Activated T-helper 1 cell treated with anti-CD3 and anti-CD28 coated beads, Interleukin-12 subunit alpha, Interleukin-12 subunit beta, Interleukin-2, Interleukin-4 antibody, amounts not matched to agents 30 ng/mL and 10 ng/mL and 1 ng/mL, durations not matched to agents 14 hours and 24 hours and 36 hours (primary cell): ENCODE data around the gene BBC3. TPM values are rescaled to one million over a fixed set of nuclear protein-coding genes. Genes with fewer than 3 reads are reported as not detected.

ENCODE experiments used
- DNase-seq: peaks from one replicate; pipeline ENCODE4 v3.0.0; 2021; ENCODE audit warnings: low spot score
- H3K27ac Mint-ChIP-seq: one replicate; pipeline ENCODE4 v1.8.0; 2021; ENCODE audit warnings: mild to moderate bottlenecking, mixed read lengths
- H3K27me3 Mint-ChIP-seq: one replicate; pipeline ENCODE4 v1.8.0; 2022; ENCODE audit warnings: mild to moderate bottlenecking, moderate library complexity, mixed read lengths; ENCODE audit not compliant: insufficient read depth
- H3K36me3 Mint-ChIP-seq: one replicate; pipeline ENCODE4 v1.8.0; 2021; ENCODE audit warnings: low read depth, mixed read lengths
- H3K4me1 Mint-ChIP-seq: one replicate; pipeline ENCODE4 v1.8.0; 2021; ENCODE audit warnings: low read depth, mixed read lengths
- H3K4me3 Mint-ChIP-seq: one replicate; pipeline ENCODE4 v1.8.0; 2021; ENCODE audit warnings: mild to moderate bottlenecking, moderate library complexity, mixed read lengths
- H3K9me3 Mint-ChIP-seq: one replicate; pipeline ENCODE4 v1.8.0; 2021; ENCODE audit warnings: mixed read lengths
- intact Hi-C: fragments of 100-400 bp; cut with micrococcal nuclease; formaldehyde crosslinking; loops from one replicate; pipeline ENCODE4 v1.15.1; 2024
- total RNA-seq: library from RNA; stranded (reverse); gene quantifications from 2 replicates; pipeline ENCODE4 v1.2.3, GENCODE V29; 2022

Gene BBC3
- total RNA-seq, 1 donor from 2014 or later: 13.8 TPM

- Mint-ChIP-seq H3K4me1 (peaks cover 25% of the 10 kb centered on the region), H3K36me3 (peaks cover 2% of the 10 kb centered on the region), H3K4me3 (no peak overlapping the region), H3K9me3 (no peaks in the 10 kb centered on the region), H3K27ac (no peak overlapping the region), H3K27me3 (peaks cover 9% of the 10 kb centered on the region)
- DNase-seq: no peak
- intact Hi-C loops: no loop called here
Observed at GRCh38 chr19:47236072-47236675, 5.2 kb upstream of the BBC3 start.

- Mint-ChIP-seq H3K4me3 (peak overlapping the region; percentile 63), H3K36me3 (no peaks in the 10 kb centered on the region), H3K27ac (peak overlapping the region; percentile 74), H3K9me3 (no peaks in the 10 kb centered on the region), H3K27me3 (peaks cover 4% of the 10 kb centered on the region), H3K4me1 (peaks cover 19% of the 10 kb centered on the region)
- intact Hi-C loops: no loop called here
- no peak for DNase-seq
Observed at GRCh38 chr19:47232422-47233211, 1.6 kb upstream of the BBC3 start.

- intact Hi-C loops: loop anchor here (1.0 kb wide), 2 partner anchors 13 to 26 kb away; no protein-coding TSS in a partner anchor
Observed at GRCh38 chr19:47231215-47232054, 436 bp upstream of the BBC3 start.

GRCh38 chr19:47230054-47230920 is 712 bp downstream of the BBC3 start:
- H3K9me3 Mint-ChIP-seq: no peaks in the 10 kb centered on the region
- no peaks in the 10 kb centered on the region for H3K27me3 Mint-ChIP-seq
- H3K36me3 Mint-ChIP-seq: peaks cover 3% of the 10 kb centered on the region
- H3K27ac Mint-ChIP-seq: no peak overlapping the region
- peak; percentile 77 for DNase-seq
- peaks cover 24% of the 10 kb centered on the region for H3K4me1 Mint-ChIP-seq
- H3K4me3 Mint-ChIP-seq: no peak overlapping the region
- intact Hi-C loops: no loop called here

More at GRCh38 chr19:47231215-47232054, 436 bp upstream of the BBC3 start:
- Mint-ChIP-seq H3K4me1 (peaks cover 19% of the 10 kb centered on the region), H3K9me3 (no peaks in the 10 kb centered on the region), H3K36me3 (no peaks in the 10 kb centered on the region), H3K4me3 (peak overlapping the region; percentile 63), H3K27me3 (peaks cover 4% of the 10 kb centered on the region), H3K27ac (peak overlapping the region; percentile 74)
- peak; percentile 93 for DNase-seq

GRCh38 chr19:47229676-47230053 is 1.3 kb downstream of the BBC3 start:
- no peak overlapping the region for H3K4me3 Mint-ChIP-seq
- H3K9me3 Mint-ChIP-seq: no peaks in the 10 kb centered on the region
- H3K36me3 Mint-ChIP-seq: peaks cover 3% of the 10 kb centered on the region
- no peak for DNase-seq
- H3K27me3 Mint-ChIP-seq: no peaks in the 10 kb centered on the region
- intact Hi-C loops: loop anchor here (2.0 to 5.0 kb wide), 2 partner anchors 181 to 367 kb away; partner anchors contain the start of genes ARHGAP35 and TMEM160
- peaks cover 25% of the 10 kb centered on the region for H3K4me1 Mint-ChIP-seq
- no peak overlapping the region for H3K27ac Mint-ChIP-seq

- intact Hi-C loops: loop anchor here (2.0 to 5.0 kb wide), 2 partner anchors 180 to 367 kb away; partner anchors contain the start of genes ARHGAP35 and TMEM160
- no peaks in the 10 kb centered on the region for H3K9me3 Mint-ChIP-seq
Observed at GRCh38 chr19:47228937-47229675, 1.9 kb downstream of the BBC3 start.

GRCh38 chr19:47228168-47228936 is 2.6 kb downstream of the BBC3 start:
- H3K4me3 Mint-ChIP-seq: no peak overlapping the region
- intact Hi-C loops: loop anchor here (2.0 to 5.0 kb wide), 2 partner anchors 180 to 366 kb away; partner anchors contain the start of genes ARHGAP35 and TMEM160
- no peaks in the 10 kb centered on the region for H3K9me3 Mint-ChIP-seq
- peak; percentile 45 for DNase-seq
- H3K27me3 Mint-ChIP-seq: no peaks in the 10 kb centered on the region
- H3K4me1 Mint-ChIP-seq: peaks cover 25% of the 10 kb centered on the region
- peaks cover 5% of the 10 kb centered on the region for H3K36me3 Mint-ChIP-seq
- no peak overlapping the region for H3K27ac Mint-ChIP-seq

More at GRCh38 chr19:47228937-47229675, 1.9 kb downstream of the BBC3 start:
- peaks cover 3% of the 10 kb centered on the region for H3K36me3 Mint-ChIP-seq
- H3K27ac Mint-ChIP-seq: no peak overlapping the region
- no peaks in the 10 kb centered on the region for H3K27me3 Mint-ChIP-seq
- no peak overlapping the region for H3K4me3 Mint-ChIP-seq
- H3K4me1 Mint-ChIP-seq: peaks cover 25% of the 10 kb centered on the region
- DNase-seq: peak; percentile 25

- peaks cover 5% of the 10 kb centered on the region for H3K36me3 Mint-ChIP-seq
- H3K27me3 Mint-ChIP-seq: no peaks in the 10 kb centered on the region
- H3K4me3 Mint-ChIP-seq: peak overlapping the region; percentile 82
- H3K4me1 Mint-ChIP-seq: peaks cover 20% of the 10 kb centered on the region
- DNase-seq: peak; percentile 64
- peak overlapping the region; percentile 88 for H3K27ac Mint-ChIP-seq
- H3K9me3 Mint-ChIP-seq: no peaks in the 10 kb centered on the region
- intact Hi-C loops: loop anchor here (1.0 to 5.0 kb wide), 4 partner anchors 17 to 365 kb away; partner anchors contain the start of genes ARHGAP35 and TMEM160
Observed at GRCh38 chr19:47227352-47228167, 3.4 kb downstream of the BBC3 start.

GRCh38 chr19:47226426-47227351 is 4.3 kb downstream of the BBC3 start:
- peak; percentile 71 for DNase-seq
- Mint-ChIP-seq H3K4me3 (peak overlapping the region; percentile 82), H3K9me3 (no peaks in the 10 kb centered on the region), H3K4me1 (peaks cover 11% of the 10 kb centered on the region), H3K27ac (peak overlapping the region; percentile 88), H3K36me3 (peaks cover 11% of the 10 kb centered on the region), H3K27me3 (no peaks in the 10 kb centered on the region)
- intact Hi-C loops: loop anchor here (1.0 to 5.0 kb wide), 8 partner anchors 16 to 364 kb away; partner anchors contain the start of genes ARHGAP35 and INAFM1
